HG03159 (cell line): ENCODE measurements around the gene TSPAN12.
"Not testable (repeated sequence)": the region's sequence is repeated elsewhere in the genome, so short reads cannot be mapped to it uniquely, and the experiment has no call there.

Source experiments
- ATAC-seq: cut with Tn5 transposase; IDR thresholded peaks from one replicate; pipeline ENCODE4 v1.9.1; 2021; ENCODE audit warnings: mild to moderate bottlenecking, moderate library complexity; ENCODE audit not compliant: unreplicated experiment

TSPAN12 gene

GRCh38 chr7:120807390-120807789 lies 50.6 kb downstream of the TSPAN12 start:
- no peak for ATAC-seq

DNA sequence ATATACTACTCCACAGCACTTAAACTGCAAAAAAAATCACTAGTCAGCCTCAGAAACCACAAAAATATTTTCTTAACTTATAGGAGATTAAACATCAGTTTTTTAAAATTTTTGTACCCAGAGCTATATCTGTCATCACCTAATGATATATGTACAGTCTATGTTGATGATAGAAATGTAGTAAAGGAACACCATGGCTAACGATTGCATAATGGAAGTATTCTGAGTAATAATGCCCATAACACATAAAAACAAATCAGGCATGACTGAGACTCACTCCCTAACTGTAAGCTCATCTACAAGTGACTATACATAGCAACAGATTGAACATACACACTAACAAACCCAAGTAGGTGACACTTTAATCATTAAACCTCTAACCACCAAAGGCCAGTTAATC lies 51.3 kb downstream of the TSPAN12 start:
- peak; percentile 85 for ATAC-seq

DNA sequence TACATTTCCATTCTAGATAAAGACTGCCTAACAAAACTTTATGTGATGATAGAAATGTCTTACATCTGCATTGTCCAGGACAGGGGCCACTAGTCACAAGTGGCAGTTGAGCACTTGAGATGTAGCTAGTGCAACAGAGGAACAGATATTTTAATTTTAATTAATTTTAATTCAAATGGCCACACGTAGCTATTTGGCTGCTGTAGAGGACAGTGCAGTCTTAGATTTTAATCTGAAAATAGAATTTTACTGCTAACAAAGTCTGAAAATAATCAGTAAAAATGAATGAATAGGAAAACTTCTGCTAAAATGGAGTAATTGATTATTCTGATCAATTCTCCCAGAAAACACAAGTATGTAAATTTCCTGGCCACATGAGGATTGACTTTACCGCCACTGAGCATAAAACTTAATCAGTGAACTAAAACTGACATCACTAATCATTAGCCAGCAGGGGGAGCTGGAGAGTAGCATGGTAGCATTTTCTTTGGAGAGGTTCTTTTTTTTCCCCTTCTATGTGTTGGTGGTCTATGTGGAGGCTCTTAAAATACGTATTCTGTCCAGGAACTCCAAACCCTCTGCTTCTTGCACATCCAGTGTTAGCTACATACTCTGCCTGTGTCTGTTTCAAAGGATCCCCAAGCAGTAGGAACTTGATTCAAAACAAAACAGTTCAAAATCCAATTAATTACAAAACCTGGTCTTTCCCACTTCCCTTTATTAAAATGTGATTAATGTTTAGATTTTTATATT lies 52.1 kb downstream of the TSPAN12 start:
- peak; percentile 70 for ATAC-seq

DNA sequence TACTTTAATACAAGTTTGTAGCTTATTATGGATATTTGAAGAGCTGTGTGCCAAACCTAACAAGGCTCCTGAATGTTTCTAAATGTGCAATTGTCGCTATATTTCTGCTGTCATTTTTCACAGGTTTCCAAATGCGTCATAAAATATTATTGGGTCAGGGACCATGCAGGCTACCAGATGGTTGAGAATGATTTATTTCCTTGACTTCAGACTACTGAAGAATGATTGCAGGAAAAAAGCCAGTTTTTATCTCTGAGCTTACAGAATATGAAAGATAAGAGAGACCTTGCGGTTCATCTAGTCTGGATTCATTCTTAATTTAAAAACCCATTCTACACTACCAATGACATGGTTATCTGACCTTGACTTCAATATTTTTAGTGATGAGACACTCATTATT lies 55.2 kb downstream of the TSPAN12 start:
- no peak for ATAC-seq

- ATAC-seq, result no peak
Measured at GRCh38 chr7:120799813-120800475, 58.0 kb downstream of the TSPAN12 start.

GRCh38 chr7:120799147-120799546 lies 58.8 kb downstream of the TSPAN12 start:
- no peak for ATAC-seq

GRCh38 chr7:120797026-120797645 lies 60.8 kb downstream of the TSPAN12 start:
- no peak for ATAC-seq

DNA sequence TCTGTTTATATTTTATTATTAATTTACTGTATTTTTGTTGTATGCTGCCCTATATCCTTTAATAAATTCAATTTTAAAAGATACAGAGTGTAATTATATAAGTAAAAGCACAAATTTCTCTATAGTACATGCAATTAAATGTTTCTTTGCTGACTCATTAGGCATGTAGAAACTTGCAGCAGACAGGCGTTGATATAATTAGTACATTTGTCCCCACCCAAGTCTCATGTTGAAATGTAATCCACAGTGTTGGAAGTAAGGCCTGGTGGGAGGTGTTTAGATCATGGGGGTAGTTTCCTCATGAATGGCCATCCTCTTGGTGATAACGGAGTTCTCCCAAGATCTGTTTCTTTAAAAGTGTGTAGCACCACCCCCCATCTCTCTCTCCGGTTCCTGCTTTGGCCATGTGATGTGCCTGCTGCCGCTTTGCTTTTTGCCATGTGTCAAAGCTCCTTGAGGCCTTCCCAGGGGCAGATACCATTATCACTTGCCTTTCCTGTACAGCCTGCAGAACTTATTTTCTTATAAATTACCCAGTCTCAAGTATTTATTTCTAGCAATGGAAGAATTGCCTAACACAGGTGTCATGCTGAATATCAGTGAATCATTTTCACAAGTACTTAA lies 63.7 kb downstream of the TSPAN12 start:
- no peak for ATAC-seq

DNA sequence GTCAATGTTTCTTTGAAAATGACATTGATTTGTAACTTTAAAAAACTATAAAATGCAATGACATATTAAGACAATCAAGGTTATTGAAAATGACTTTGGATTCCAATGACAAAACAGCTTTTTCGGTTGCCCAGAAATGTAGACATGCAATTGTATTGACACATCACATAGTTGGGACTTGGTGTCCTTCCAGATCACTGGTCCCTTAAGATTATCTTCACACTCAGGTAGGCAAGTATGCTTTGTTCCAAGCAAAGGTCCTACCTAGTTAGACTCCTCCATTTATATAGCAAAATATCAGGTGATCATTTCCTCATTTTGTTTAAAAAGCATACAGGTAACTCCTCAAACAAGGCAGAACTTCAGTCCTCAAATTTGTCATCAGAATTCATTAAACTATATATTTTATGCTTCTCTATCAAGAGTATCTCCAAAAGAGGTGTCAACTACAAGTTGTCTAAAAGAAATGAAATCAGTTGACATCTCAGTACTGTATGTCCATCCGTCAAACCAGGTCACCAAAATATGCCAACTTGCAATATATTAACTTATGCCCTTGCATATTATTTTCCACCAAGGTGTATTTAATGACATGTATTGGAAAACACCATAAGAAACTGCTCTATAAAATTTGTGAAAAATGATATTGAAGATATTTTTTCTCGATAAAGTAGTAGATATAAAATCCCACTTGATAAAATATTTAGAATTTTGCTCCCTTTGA lies 64.6 kb downstream of the TSPAN12 start:
- ATAC-seq, result no peak

GRCh38 chr7:120792861-120793130 lies 65.1 kb downstream of the TSPAN12 start:
- no peak for ATAC-seq

- peak; percentile 94 for ATAC-seq
Measured at GRCh38 chr7:120792091-120792860, 65.7 kb downstream of the TSPAN12 start.

GRCh38 chr7:120785095-120785494 lies 72.8 kb downstream of the TSPAN12 start:
- ATAC-seq, result no peak

DNA sequence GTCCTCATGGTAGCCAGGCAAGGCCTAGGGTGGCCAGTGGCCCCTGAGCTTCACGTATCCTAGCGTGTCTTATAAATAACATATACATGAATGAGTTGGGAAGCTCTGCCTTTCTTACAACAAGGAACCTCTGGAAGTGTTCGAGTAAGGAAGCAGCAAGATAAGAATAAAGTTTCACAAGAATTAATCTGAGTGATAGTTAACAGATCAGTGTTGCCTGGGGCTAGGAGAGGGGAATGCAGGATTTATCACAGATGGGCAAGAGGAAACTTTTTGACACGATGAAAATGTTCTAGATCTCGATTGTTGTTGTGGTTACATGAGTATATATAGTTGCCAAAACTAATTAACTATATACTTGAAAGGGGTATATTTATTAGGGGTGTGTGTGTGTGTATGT lies 74.2 kb downstream of the TSPAN12 start:
- ATAC-seq, result no peak

- ATAC-seq, result no peak
Measured at GRCh38 chr7:120783273-120783672, 74.7 kb downstream of the TSPAN12 start.

- ATAC-seq, result not testable (repeated sequence)
Measured at GRCh38 chr7:120781924-120782323, 76.0 kb downstream of the TSPAN12 start.

- no peak for ATAC-seq
Measured at GRCh38 chr7:120780938-120781337, 77.0 kb downstream of the TSPAN12 start.

- not testable (repeated sequence) for ATAC-seq
Measured at GRCh38 chr7:120780451-120780850, 77.5 kb downstream of the TSPAN12 start.

DNA sequence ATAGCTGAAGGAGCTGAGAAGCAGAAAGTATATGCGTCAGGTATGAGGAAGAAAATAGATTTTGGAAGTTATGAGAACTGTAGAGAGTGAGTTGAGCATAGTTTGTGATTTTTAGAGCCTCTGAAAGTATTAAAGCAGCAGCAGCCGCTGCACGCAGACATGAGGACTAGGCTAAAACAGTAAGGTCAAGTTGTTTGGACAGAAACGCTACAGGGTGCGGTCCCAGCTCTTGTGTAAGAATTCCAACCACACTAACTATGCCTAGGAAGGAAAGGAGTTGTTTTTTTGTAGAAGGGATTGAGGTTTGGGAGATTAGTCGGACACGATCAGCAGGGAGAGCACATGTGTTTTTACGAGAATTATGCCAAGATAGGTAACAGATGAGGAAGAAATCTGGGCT lies 78.9 kb downstream of the TSPAN12 start:
- not testable (repeated sequence) for ATAC-seq

- ATAC-seq, result no peak
Measured at GRCh38 chr7:120775755-120776154, 82.2 kb downstream of the TSPAN12 start.

- no peak for ATAC-seq
Measured at GRCh38 chr7:120774481-120774880, 83.5 kb downstream of the TSPAN12 start.
